Measurements from ENCODE around the gene BNIP2. TPM values are rescaled to one million over a fixed set of nuclear protein-coding genes. Genes with fewer than 3 reads are reported as not detected.
A peak's percentile ranks its signal among the peaks of the same experiment; 100 is the strongest.

Gene BNIP2
- total RNA-seq, 2 experiments from 2014 or later: 65.3 to 108 TPM

GRCh38 chr15:59618406-59618805, 70.7 kb downstream of the BNIP2 start:
- no peak for DNase-seq (ENCODE audit: low spot score)
- intact Hi-C loops (cut with micrococcal nuclease; ENCODE audit: unreplicated experiment): no loop called here
- no peak overlapping the region for H3K27ac ChIP-seq (ENCODE audit: low read depth, low read length, poor library complexity, severe bottlenecking)
- H2AFZ ChIP-seq (ENCODE audit: low read length): no peak overlapping the region
- no peak overlapping the region for H3K4me3 ChIP-seq (ENCODE audit: low read depth, low read length, poor library complexity, severe bottlenecking)
- H4K20me1 ChIP-seq (ENCODE audit: insufficient read depth, low read length): no peaks in the 10 kb centered on the region
- H3K9me3 ChIP-seq (ENCODE audit: low read length): no peaks in the 10 kb centered on the region
- H3K79me2 ChIP-seq (ENCODE audit: insufficient read depth, low read depth, low read length): no peaks in the 10 kb centered on the region
- no TSS peak for BruUV-seq (replicated peaks)
- no peaks in the 10 kb centered on the region for H3K36me3 ChIP-seq (ENCODE audit: insufficient read depth, low read length)
- CTCF ChIA-PET (ENCODE audit: unreplicated experiment): no interaction called here
- H3K4me2 ChIP-seq (ENCODE audit: low read length): no peak overlapping the region
- H3K4me1 ChIP-seq (ENCODE audit: insufficient read depth, low read length, poor library complexity, severe bottlenecking): peaks cover 7% of the 10 kb centered on the region
- POLR2A ChIA-PET: no interaction called here
- TF ChIP-seq CTCF (conservative IDR thresholded peaks at IDR 0.05; ENCODE audit: low read length) (no peak), EZH2phosphoT487 (IDR thresholded peaks at IDR 0.05; ENCODE audit: borderline replicate concordance, low read depth, low read length) (no peak)
- no peaks in the 10 kb centered on the region for H3K9me2 ChIP-seq (ENCODE audit: insufficient read depth, low read length)

- no TSS peak for BruUV-seq (replicated peaks)
- Histone ChIP-seq H3K27ac (ENCODE audit: low read depth, low read length, poor library complexity, severe bottlenecking) (no peak overlapping the region), H3K4me3 (ENCODE audit: low read depth, low read length, poor library complexity, severe bottlenecking) (no peak overlapping the region), H3K9me3 (ENCODE audit: low read length) (no peaks in the 10 kb centered on the region), H3K36me3 (ENCODE audit: insufficient read depth, low read length) (no peaks in the 10 kb centered on the region), H3K4me1 (ENCODE audit: insufficient read depth, low read length, poor library complexity, severe bottlenecking) (peaks cover 7% of the 10 kb centered on the region), H3K9me2 (ENCODE audit: insufficient read depth, low read length) (no peaks in the 10 kb centered on the region), H2AFZ (ENCODE audit: low read length) (no peak overlapping the region), H3K79me2 (ENCODE audit: insufficient read depth, low read depth, low read length) (no peaks in the 10 kb centered on the region), H3K4me2 (ENCODE audit: low read length) (no peak overlapping the region), H4K20me1 (ENCODE audit: insufficient read depth, low read length) (no peaks in the 10 kb centered on the region)
- TF ChIP-seq EZH2phosphoT487 (IDR thresholded peaks at IDR 0.05; ENCODE audit: borderline replicate concordance, low read depth, low read length) (no peak), CTCF (conservative IDR thresholded peaks at IDR 0.05; ENCODE audit: low read length) (peak; percentile 24; the same call in 1 of the 2 replicates)
- DNase-seq (ENCODE audit: low spot score): peak; percentile 7
- ChIA-PET CTCF (ENCODE audit: unreplicated experiment) (interaction anchor here (0.7 kb wide), 1 partner anchor 84 kb away, joined by 3 read pairs; no protein-coding TSS in a partner anchor), POLR2A (interaction anchor here (0.6 to 1.1 kb wide), 5 partner anchors 8 to 1329 kb away, joined by 3 to 4 read pairs (median 3); no protein-coding TSS in a partner anchor)
- intact Hi-C loops (cut with micrococcal nuclease; ENCODE audit: unreplicated experiment): no loop called here
Observed at GRCh38 chr15:59616379-59616778, 72.7 kb downstream of the BNIP2 start.

GRCh38 chr15:59615661-59616060, 73.5 kb downstream of the BNIP2 start:
- no peaks in the 10 kb centered on the region for H3K9me3 ChIP-seq (ENCODE audit: low read length)
- no peak for TF ChIP-seq EZH2phosphoT487 (IDR thresholded peaks at IDR 0.05; ENCODE audit: borderline replicate concordance, low read depth, low read length)
- TF ChIP-seq CTCF (conservative IDR thresholded peaks at IDR 0.05; ENCODE audit: low read length): no peak
- intact Hi-C loops (cut with micrococcal nuclease; ENCODE audit: unreplicated experiment): no loop called here
- DNase-seq (ENCODE audit: low spot score): no peak
- no peak overlapping the region for H2AFZ ChIP-seq (ENCODE audit: low read length)
- POLR2A ChIA-PET: interaction anchor here (0.7 to 1.1 kb wide), 4 partner anchors 9 to 305 kb away, joined by 3 to 4 read pairs (median 3); no protein-coding TSS in a partner anchor
- no TSS peak for BruUV-seq (replicated peaks)
- no peaks in the 10 kb centered on the region for H3K79me2 ChIP-seq (ENCODE audit: insufficient read depth, low read depth, low read length)
- H3K9me2 ChIP-seq (ENCODE audit: insufficient read depth, low read length): no peaks in the 10 kb centered on the region
- H3K36me3 ChIP-seq (ENCODE audit: insufficient read depth, low read length): no peaks in the 10 kb centered on the region
- H3K4me3 ChIP-seq (ENCODE audit: low read depth, low read length, poor library complexity, severe bottlenecking): no peak overlapping the region
- no peak overlapping the region for H3K4me2 ChIP-seq (ENCODE audit: low read length)
- peaks cover 7% of the 10 kb centered on the region for H3K4me1 ChIP-seq (ENCODE audit: insufficient read depth, low read length, poor library complexity, severe bottlenecking)
- H3K27ac ChIP-seq (ENCODE audit: low read depth, low read length, poor library complexity, severe bottlenecking): no peak overlapping the region
- CTCF ChIA-PET (ENCODE audit: unreplicated experiment): interaction anchor here (0.7 kb wide), 1 partner anchor 83 kb away, joined by 3 read pairs; no protein-coding TSS in a partner anchor
- no peaks in the 10 kb centered on the region for H4K20me1 ChIP-seq (ENCODE audit: insufficient read depth, low read length)
